GM21390 (cell line): Measurements from ENCODE around the gene ARHGAP22.

ENCODE experiments used
- ATAC-seq: cut with Tn5 transposase; IDR thresholded peaks from one replicate; pipeline ENCODE4 v1.9.1; 2021; ENCODE audit not compliant: unreplicated experiment

Gene ARHGAP22

DNA sequence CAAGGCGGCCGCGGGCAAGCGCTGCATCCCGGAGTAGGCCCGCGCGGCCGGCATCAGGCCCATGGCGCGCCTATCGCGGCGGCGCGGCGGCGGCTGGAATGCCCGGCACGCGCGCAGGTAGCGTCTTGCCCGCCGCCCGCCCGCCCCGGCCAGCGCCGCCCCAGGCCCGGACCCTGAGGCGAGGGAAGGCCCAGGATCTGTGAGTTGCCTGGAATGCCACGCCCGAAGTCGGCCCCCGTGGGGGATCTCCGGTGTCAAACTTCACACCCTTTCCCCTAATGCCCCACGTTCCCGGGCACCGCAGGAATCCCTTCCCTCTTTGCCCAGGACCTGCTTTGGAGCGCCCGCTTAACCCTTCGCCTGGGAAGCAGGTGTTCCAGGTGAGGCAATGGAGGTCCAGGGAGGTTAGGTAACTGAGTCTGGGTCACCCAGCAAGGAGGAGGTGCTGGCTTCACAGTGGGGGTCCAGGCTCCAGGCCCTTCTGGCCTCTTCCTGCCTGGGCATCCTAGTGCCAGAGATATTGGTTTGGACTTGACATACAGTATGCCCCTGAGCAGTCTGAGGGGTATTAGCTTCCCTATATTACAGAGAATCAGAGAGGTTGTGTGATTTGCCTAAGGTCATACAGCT is 138.1 kb downstream of the ARHGAP22 start:
- ATAC-seq, result no peak

DNA sequence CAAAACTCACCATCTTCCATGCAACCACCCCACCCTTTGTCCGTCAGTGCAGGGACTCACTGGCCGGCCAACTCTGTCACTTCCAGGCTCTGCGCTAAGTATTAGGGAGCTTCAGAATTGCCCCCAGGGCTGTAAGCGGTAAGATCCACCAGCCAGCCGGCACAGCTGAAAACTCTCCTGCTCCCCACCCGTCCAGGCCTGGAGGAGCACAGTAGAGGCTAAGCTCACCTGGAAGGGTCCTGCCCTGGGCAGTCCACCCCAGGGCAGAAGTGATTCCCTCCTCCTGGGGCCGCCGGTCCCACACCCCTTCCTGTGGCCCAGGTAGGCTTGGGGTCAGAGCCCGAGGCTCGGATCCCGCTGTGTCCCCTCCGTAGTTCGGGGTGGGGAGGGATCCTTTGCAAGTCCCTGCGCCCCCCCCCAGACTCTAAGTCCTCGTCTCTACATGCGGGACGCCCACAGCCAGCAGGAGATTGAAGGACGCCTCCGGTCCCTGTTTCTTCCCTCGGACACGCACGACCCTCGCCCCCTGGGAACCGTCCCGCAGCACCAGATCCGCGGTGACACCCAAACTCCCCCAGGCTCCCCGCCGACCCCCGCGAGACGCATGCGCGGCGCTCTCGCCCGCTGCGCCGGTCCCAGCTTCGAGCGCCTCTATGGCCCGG is 138.9 kb downstream of the ARHGAP22 start:
- no peak for ATAC-seq

DNA sequence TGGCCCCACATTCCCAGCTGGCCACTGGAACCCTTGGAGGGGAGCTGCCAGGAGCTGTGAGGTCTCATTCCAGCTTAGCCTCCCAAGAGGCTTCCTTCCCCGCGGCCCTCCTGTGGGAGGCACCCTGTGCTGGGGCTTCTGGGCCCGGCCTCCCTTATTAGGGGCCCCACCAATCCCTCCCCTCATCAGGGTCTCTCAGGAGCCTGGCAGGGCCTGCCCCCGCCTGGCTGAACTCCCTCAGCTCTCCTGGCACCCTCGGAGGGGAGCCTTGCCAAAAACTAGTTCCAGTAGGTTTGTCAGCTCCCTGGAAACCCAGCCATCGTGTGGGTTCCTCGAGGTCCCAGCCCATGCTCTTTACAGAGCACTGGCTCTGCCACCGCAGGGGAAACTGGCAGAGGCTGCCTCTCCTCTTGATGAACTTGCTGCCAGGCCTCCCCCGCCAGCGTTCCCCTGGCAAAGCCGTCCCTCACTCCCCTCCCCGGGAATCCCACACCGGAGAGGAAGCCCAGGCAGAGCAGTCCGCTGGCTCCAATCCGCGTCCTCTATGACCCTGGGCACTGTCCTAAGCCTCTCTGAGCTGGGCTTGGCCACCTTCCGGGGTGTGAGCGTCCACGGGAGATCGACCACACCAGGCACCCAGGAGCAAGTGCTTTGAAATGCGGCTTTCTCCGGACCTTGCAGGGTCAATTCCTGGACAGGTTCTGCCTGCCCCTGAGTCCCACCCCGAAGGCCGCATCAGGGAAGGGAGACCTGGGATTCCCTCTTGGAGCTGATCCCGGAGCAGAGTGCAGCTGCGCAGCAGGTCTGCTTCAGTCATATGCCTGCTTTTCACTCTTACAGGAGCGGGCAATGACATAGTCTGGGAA is 139.8 kb downstream of the ARHGAP22 start:
- no peak for ATAC-seq

DNA sequence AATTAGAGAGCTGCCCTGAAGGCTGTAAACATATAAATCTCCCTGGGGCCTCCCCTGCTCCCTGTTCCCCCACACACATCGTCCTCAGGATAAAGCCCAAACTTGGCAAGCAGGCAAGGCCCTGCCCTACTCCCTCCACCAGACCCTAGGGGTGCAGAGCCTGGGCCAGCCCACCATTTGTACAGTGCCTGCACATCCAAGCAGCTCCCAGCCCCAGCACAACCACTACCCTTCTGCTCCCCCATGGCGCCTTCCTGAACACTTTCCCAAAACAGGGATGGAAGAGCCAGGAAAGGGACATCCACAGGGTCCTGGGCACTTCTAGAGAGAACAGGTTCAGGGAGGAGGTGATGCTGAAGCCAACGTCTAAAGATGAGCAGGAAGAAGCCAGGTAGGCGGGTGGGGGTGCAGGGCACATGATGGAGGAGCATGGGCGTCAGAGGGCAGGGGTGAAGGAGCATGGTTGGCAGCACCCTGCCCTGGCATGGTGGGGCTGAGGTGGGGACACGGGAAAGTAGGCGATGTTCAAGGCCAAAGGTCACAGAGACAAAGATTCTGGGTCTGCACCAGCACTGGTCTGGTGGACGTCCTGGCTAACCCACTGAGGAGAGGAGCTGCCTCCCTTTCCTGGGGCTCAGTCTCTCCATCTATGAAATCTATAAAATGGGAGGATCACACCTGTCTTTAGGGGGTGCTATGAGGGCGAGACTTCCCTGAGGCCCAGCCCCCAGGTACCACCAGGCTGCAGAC is 140.6 kb downstream of the ARHGAP22 start:
- ATAC-seq, result no peak

DNA sequence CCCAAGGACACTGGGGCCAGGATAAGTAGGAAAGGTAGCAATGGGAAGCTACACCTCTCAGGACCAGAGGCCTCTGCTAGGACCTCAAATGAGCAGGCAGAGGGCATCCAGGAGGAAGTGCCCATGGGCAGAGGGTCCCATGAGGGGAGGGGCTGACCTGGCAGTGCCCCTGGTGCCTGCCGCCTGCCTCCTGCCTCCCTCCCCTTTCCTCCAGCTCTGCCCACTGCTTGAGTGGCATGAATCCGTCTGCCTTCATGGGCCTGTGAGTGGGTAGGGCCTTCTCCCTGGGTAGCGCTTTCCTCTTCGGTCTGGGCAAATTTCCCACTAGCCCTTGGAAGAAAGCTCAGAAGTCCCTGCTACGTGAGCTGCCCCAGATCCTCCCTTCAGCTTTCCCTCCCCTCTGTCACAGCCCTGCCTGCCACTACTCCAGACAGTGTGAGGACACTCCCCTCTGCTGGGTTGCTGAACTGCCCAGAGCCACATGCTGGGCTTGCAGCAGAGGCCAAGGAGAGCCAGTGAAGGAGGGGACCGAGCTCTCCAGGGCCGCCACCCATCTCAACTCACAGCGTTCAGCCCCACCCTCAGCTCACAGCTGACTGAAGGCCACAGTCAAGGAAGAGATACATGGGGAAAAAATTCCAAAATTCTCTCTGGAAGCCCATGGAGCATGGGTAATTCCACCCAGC is 141.4 kb downstream of the ARHGAP22 start:
- ATAC-seq, result no peak

DNA sequence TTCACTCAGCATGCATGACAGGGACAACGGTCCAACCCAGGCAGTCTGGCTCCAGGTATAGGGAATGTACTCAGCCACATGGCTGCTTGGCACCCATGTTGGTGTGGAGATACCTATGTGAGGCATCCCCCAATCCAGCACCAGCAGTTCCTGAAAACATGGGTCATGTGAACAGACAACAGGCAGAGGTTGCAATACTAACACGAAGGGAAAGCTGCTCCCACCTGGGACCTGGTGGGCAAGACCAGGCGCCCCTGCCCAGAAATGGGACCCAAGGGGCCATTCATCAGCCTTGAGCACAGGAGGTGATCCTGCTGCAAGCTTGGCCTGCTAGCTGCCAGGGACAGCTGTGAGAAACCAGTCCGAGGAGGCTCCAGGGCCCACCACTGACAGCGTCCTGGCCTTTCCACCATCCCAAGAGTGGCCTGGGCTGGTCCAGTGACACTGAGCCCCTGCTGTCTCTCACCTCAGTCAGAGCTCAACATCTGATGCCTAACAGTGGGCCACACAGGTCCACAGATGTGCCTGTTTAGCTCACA is 142.3 kb downstream of the ARHGAP22 start:
- no peak for ATAC-seq

DNA sequence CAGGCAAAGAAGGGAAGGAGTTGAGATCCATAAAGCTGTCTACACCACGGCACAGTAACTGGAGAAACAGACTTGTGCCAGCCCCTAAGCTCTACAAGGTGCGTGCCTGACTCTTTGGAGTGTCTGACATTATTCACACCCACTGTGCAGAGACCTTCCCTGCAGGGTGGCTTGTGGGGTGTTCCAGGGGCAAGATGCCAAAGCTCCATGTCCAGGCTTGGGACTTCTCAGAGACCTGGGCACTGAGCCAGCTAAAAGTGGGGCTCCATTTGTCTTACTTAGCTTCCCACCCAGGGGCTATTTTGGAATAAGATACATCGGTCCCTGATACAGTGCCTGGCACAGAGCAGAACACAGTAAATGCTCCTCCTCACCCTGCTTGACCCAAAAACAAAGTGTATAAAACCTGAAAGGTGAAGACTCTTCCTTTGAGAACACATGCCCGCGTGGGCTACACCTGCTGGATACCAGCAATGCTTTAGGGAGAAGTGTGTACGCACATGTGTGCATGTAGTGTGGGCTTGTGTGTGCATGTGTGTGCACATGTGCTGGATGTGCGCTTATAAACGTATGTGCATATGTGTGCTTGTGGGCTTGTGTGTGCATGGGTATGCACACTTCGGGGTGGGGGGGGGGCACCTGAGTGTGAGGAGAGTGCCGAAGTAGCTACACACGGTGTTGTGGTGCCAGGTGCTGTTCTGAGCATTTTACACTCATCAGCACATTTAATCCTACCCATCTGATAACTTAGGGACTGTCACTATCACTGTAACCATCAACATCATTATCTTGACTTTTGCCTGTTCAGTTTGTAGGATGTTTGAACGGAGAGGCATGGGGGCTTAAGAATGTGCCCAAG is 143.0 kb downstream of the ARHGAP22 start:
- ATAC-seq, result no peak

DNA sequence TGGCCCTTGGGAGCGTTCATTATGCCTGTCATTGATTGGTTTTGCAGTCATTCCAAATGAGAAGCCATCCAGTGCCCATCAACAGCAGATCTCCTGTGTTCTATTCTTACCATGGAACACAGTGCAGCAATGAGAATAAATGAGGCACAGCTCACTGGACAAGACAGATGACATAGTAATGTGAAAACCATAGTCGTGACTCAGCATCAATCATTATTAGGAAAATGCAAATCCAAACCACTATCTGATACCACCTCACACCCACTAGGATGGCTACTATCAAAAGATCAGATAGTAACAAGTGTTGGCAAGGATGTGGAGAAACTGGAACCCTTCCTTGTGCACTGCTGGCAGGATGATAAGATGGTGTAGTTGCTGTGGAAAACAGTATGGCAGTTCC is 144.7 kb downstream of the ARHGAP22 start:
- ATAC-seq, result no peak

DNA sequence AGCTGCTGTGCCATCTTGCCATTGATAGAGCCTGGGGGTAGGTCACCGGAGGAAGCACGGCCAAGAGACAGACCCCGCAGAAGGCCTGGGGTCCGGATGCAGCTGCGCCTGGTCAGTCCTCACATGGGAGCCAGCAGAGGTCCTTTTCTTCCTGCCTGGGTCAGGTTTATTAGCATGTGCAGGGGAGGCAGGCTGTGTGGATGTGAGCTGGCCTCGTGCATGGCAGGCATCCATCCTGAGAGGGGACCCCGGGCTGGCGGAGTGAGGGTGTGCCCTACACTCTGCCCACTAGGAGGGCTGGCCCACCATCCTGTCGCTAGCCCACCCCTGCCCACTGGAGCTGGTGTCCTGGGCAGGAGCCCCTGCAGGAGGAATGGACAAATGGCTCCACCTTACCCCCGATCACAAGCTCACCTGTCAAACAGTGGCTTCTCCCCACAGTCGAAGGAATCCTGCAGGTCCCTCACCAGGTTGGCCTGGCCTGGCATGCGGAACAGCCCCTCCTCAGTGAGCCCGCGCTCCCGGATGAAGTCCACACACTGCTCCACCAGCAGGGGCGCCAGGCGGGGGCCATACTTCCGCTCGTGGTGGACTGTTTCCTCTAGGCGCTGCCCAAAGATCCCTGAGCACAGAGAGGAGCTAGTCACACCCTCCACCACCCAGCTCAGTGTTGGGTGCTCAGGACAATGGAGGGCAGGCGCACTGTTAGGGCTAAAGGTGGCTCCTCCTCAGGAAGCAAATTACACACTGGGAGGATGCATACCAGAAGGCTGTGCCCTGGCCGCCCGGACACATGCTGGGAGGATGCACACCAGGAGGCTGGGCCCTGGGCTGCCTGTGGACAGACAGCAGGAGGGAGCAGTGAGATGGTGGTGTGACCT is 145.4 kb downstream of the ARHGAP22 start:
- ATAC-seq, result no peak

DNA sequence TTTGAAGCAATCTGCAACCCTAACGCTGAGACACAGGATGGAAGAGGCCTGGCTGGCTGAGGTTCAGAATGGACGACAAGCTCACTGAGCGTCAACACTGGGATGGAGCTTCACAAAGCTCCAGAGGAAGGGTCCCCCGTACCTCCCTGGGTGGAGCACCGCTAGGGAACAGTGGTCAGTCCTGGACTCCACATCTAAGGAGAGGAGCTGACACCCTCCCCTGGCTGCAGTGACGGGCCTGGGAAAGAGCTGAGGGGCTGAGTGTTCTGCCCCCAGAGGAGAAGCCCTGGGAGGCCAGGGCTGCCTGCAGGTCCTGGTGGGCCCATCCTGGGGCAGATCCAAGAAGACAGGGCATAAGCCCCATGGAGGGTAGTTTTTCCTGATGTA is 146.2 kb downstream of the ARHGAP22 start:
- no peak for ATAC-seq

DNA sequence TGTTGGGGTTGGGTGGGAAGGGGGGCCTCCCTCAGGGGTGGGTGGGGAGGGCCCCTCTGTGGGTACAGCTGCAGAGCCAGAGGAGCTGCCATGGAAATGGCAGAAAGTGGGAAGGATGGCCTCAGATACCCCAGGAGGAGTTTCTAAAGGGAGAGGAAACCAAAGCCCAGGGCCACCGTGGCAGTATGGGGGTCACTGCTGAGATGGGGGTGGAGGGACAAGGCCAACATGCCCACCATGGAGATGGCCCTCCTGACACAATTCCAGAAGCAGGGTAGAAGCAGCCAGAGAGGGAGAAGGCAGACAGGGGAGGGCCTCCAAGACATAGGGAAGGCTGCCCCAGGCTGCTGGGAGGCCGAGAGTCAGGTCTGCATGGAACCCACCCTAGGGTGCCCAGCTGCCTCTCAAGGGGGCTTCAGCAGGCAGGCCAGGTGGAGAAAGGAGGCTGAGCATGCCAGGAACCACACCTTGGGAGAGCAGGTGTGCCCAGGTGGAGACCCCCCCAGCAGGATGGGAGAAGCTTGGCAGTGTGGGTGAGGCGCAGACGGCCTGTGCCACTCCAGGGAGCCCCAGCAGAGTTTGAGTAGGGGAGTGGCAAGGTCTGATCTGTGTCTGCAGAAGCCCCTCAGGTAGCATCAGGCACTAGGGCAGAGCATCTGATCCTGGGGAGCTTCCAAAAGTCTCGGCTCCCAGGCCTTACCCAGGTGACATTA is 146.8 kb downstream of the ARHGAP22 start:
- no peak for ATAC-seq

DNA sequence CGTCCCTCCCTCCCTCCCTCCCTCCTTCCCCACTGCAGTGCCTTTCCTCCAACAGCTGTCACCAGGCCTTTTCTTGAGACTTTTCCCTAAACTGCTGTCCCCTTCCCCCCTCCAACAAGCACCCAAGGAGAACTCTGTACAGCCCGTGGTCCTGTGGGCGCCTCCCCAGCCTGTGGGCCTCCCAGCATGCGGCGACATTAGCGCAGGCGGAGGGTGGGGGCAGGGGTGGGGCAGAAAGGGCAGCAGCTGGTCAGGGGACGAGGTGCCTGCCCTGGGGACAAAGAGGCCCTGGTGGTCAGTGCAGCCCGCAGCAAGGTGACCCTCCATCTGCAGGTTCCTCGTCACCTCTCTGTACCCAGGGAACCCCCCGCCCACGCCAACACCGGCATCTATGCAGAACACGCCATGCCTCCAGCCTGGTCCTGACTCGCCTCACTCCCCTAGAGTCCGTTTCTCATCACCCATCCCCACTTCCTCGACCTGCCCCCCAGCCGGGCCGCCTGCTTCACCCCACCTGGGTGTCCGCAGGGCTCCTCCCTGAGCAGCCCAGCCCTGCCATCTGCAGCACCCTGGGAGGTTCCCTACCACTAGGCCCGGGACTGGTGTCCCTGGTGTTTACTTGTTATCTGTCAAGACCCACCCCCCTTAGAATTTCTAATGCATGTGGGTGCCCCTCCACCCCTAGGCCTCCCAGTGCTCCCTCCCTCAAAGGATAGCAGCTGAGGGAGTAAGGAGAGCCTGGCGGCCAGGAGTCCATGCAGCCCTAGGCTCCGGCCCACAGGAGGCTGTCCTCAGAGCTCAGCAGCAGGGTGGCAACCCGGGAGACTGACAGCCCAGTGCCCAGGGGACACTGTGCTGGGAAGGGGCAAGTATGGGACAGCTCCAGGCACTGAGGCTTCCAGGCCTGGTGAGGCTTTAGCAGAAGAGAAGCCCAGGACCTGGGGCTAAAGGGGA is 147.8 kb downstream of the ARHGAP22 start:
- ATAC-seq, result no peak

DNA sequence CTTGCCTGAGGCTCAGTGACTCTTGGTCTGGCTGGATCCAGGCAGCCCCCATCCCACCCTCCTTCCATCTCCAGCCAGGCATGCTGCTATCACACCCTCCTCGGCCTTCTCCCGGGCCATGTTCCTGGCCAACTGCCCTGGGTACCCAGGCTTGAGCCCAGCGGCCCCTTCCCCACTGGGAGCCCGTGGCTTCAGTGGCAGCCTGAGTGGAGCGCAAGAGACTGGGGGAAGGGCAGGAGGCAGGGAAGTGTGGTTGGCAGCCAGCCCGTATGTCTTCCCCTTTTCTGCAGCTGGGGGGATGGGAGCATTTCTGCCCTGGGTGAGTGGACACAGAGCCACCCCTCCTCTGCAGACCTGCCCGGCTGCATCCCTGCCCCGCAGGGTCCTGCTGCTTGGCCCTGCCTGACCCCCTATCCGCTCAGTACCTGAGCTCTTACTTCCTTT is 148.5 kb downstream of the ARHGAP22 start:
- ATAC-seq, result no peak

DNA sequence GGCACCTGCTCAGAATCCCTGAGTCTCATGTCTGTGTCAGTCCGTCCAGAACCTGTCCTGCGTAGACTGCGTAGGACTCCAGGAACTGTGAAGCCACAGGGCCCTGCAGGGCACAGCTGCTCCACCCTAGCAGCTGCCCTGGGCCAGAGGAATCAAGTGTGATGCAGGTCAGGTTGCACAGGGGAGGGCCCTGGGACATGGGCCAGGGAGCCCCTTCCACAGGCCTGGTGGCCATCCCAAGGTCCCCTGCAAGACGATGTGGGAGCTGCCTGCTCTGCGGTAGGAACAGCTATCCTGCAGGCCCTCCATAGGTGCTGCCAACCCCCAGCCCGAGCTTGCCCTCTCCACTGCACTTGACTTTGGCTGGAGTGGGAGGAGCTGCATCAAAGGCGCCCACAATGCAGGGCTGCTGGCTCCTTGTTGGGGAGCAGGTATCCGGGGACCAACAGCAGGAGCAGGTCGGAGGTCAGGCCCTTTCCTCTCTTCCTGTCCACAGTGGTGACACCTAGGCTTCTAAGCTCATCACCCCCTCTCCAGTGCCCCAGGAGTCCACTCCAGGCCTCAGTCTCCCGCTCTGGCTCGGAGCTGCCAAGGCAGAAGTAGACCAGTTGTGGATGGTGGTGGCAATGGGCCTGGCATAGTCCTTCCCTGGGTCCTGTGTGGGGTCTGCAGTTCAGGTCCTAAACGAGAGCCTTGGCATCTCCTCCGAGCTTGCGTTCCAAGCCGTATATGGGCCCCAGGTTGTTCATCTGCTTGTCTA is 149.3 kb downstream of the ARHGAP22 start:
- no peak for ATAC-seq

DNA sequence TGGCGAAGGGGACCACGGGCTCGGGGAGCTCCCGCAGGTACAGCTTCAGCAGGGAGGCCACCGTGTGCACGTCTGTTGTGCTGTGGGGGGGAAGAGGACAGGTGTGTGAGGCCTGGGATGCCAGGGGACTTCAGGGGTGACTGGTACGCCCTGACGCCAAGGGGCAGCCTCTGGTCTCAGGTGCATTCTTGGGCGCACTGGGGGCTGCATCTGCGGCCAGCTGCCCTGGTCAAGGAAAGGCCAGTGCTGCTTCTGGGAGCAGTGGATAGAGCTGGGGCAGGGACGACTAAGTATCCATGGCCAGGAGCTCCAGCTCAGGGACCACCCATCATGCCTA is 149.8 kb downstream of the ARHGAP22 start:
- ATAC-seq, result no peak
